GM18907 (cell line): ENCODE measurements around the gene CHSY3.

Source experiments
- ATAC-seq: cut with Tn5 transposase; IDR thresholded peaks from one replicate; pipeline ENCODE4 v1.9.1; 2021; ENCODE audit warnings: mild to moderate bottlenecking, moderate library complexity; ENCODE audit not compliant: unreplicated experiment

CHSY3 gene

GRCh38 chr5:129904102-129904666 is at the start of gene CHSY3:
CHSY3 (plus strand) TSS chr5:129904465.
- ATAC-seq, result peak; percentile 82

GRCh38 chr5:129856325-129856724 is 47.9 kb upstream of the CHSY3 start:
- ATAC-seq, result no peak

DNA sequence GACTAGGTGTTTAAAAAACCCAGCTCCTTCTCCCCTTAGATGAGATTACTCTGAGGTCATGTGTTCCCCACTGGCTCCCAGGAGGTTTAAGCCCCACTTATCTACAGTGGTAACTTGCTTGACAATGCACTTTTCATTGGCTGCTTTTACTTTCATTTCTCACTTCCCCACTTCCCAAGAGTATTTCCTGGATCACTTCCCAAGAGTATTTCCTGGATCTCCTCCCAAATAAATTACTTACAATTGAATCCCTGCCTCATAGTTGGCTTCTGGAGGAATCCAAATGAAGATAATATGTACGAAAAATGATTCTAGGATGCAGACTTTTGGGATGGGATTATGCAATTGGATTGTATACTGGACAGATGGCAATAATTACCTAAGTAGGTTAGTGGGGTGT is 47.1 kb upstream of the CHSY3 start:
- ATAC-seq, result no peak

GRCh38 chr5:129858131-129858675 is 46.1 kb upstream of the CHSY3 start:
- peak; percentile 68 for ATAC-seq

DNA sequence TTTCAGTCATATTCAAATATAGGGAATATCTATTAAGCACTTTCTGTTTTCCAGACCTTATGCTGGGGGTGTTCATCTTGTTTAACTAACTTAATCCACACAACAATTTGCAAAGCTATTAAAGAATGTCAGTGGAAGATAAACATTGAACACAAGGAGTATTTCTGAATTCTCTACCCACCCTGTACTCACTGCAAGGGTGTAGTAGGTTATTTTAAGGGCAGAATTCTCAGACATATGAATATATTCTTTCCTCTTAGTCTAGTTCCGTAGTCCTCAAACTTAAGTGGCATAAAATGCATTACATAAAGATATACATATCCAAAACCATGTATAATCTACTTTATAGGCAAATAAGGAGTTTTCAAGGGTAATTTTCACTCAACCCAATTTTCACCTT is 19.9 kb upstream of the CHSY3 start:
- ATAC-seq, result no peak

- ATAC-seq, result no peak
Measured at GRCh38 chr5:129899454-129899853, 4.8 kb upstream of the CHSY3 start.

- ATAC-seq, result no peak
Measured at GRCh38 chr5:129902816-129903215, 1.4 kb upstream of the CHSY3 start.

- ATAC-seq, result no peak
Measured at GRCh38 chr5:129903466-129904101, 681 bp upstream of the CHSY3 start.

GRCh38 chr5:129904667-129905472 is 605 bp downstream of the CHSY3 start:
- peak; percentile 48 for ATAC-seq

DNA sequence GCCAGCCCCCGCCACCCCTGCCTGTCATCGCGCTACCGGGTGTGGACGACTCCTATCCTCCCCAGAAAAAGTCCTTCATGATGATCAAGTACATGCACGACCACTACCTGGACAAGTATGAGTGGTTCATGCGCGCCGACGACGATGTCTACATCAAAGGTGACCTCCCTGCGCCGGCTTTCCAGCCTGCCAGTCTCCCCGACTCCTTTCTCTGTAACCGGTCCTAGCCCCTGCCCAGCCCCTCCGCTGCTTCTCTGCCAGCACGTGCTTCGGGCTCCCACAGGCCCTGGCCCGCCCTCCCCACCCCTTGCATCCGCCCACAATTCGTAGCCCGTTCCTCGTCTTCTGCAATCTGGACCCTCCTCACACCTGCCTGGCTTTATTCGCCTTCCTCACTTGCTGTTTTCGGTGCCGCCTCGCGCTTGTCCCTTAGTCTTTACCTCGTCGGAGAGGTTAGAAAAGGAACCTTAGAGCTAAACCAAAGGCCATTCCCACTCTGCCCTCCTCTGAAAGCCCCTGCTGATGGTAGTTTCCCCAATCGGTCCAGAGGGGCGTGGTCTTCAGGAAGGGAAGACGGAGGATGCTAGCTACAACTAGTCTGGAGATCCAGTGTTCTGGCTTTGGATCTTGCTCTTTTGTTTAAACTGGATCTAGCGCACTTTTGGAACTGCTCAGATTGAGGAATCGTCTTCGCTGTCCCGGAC is 1.4 kb downstream of the CHSY3 start:
- no peak for ATAC-seq

DNA sequence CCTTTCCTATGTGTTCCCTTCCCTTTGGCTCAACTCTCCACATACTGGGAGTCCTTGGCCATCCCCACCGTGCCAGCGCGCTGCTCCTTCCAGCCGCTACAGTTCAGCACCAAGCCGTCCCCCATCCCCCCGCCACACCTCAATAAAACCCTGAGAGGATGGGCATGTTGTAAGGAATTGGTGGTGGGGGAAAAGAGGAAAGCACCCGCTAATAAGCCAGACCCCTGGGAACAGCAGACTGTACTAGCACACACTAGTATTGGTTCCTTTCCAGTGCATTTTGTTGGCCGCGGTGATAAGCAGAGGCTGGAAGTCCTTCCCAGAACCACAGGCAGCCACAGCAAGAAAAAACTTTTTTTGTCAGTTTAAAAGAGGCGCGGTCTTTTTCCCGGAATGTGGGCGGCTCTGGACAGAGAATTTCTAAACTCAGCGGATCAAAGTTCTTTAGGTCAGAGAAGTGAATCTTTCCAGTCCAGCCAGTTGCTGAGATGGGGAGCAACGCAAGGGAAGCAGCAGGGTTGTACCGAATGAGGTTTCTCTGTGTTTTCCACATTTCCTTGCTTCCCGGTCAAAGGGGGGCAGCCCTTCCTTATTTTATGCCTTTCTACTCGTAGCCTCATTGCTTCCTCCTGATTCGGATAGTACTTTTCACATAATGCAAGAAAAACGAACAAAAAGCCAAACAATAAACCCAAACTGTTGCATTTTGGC is 2.1 kb downstream of the CHSY3 start:
- ATAC-seq, result no peak

DNA sequence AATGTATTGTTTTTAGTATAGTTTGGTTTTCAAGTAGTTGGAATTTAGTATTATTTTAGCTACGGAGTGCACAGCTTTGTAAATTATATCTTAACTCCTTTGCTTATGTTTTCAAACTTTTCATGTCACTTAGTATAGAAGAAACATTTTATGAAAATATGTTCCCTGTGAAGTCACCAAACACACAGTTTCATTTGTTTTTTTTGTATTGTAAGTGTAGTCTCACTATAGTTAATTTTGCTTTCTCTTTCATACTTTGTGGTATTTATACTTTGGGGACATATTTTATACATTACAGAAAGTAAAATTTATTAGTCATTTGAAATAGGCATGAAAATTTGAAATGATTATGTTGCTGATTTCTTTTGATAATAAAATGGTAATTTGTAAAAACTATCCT is 5.0 kb downstream of the CHSY3 start:
- ATAC-seq, result peak; percentile 32

DNA sequence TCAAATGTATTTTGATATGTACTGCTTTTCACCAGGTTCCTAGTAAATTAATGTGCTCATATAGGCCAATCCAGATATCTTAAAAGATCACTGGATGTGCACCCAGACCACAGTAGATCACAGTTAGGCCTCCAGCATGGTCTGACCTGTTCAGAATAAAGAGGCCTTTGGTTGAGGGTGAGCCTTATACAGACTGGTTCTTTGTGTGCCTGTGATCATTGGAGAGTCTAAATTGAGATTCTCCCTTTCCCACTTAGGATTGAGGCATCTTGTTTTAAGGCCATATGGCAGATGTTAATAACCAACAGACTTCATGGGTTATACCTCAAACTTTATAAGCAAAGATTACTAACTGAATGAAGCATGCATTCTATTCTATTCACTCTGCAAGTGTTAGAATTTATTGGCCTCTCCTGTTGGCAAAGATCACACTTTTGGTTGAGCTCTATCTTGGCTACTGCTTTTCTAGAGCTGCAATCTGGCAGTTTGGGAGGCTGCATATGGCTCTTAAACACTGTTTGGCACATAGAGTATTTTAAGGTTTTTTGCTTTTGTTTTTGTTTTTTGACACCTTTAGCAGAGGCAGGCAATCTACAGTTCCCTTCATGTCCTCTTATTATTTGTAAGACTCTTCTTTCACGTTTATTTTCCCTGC is 8.5 kb downstream of the CHSY3 start:
- ATAC-seq, result no peak

DNA sequence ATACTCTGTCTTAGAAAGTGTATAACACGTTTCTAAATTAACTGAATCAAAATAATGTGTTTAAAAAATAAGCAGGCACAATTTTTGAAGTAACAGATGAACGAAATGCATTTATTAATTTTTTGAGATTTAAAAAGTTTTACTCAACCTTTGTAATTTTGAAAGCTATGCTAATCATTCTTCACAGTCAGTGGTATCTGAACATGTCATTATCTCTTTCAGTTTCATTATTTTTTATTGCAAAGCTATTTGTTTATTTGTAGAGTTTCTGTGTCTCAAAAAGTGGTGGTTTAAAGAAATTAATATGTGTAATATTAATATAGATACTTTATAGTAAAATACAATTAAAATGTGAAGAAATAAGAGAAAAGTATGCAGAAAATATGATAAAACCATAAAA is 11.2 kb downstream of the CHSY3 start:
- peak; percentile 43 for ATAC-seq

DNA sequence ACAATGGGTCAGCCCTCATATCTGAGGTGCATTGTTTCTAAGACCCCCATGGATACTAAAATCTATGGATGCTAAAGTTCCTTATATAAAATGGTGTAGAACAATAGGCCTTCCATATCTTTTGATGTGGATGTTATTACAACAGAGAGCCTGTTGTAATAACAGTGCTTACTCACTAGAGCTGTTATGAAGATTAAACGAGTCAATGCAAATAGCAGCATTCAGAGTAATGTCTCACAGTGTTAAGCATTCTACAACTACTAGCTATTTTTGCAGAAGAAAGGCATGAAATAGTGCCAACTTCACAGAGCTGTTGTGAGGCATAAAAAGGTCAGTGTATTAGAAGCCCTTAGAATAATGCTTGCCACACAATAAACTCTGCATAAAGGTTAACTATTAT is 13.0 kb downstream of the CHSY3 start:
- ATAC-seq, result no peak

- ATAC-seq, result no peak
Measured at GRCh38 chr5:129921204-129921603, 16.9 kb downstream of the CHSY3 start.

DNA sequence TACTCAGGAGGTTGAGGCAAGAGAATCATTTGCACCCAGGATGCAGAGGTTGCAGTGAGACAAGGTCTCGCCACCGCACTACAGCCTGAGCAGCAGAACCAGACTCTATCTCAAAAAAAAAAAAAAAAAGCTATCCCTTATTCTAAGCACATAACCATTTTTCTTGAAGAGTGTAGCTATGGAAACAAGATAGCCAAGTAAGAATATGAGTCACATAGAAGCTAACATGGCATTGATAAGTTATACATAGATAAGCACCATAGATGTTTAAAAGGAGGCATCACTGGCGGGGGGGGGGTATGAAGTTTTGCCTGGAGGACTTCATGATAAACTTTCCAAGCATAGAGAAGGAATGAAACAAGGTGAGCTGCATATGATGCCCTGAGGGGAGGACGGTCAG is 26.0 kb downstream of the CHSY3 start:
- no peak for ATAC-seq

DNA sequence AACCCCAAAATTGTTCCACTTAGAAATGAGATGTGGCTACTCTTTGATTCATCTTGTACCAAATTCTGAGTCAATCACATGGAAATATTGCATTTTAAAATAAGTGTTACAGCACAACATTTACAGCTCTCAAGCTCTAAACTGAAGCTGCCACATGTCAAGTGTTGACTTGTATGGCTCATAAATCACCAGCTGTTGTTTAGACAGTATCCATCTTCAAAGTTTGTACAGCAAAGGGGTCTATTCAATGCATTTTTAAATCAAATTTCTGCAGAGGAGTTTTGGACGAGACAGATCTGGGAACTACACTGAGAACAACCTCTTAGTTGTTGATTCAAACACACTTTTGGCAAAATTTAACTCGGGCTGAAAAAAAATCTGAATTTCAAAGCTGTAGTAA is 31.4 kb downstream of the CHSY3 start:
- ATAC-seq, result no peak

- ATAC-seq, result no peak
Measured at GRCh38 chr5:129938077-129938476, 33.8 kb downstream of the CHSY3 start.

DNA sequence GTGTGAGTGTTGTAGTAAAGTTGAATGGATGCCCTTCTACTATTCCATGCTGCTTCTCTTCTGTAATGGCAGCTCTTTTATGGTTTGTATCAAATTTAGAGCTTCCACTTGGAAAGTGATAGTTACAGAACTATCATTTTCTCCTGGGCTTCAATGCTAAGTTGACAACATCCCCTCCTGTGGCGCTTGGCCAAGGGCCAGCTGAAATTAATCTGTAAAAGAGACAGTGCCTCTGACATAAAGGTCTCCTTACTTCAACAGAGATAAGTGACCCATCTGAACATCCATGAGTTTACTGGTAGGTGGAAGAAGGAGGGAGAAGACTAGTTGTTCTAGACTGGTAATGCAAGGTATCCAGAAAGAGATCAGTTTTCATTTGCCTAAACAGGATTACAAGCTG is 39.7 kb downstream of the CHSY3 start:
- no peak for ATAC-seq
